ENCODE measurements around the gene OLFML1.
"Not testable (repeated sequence)": the region's sequence is repeated elsewhere in the genome, so short reads cannot be mapped to it uniquely, and the experiment has no call there.

OLFML1 gene

GRCh38 chr11:7513234-7514098 lies 28.2 kb downstream of the OLFML1 start, which contains the start of gene PPFIBP2:
Gene PPFIBP2 (plus strand): TSS chr11:7513999. CDS start chr11:7549476, 35,477 bp downstream.
- DNase-seq, result peak; percentile 73 to 74

GRCh38 chr11:7514099-7514591 lies 28.8 kb downstream of the OLFML1 start:
- no peak for DNase-seq

DNA sequence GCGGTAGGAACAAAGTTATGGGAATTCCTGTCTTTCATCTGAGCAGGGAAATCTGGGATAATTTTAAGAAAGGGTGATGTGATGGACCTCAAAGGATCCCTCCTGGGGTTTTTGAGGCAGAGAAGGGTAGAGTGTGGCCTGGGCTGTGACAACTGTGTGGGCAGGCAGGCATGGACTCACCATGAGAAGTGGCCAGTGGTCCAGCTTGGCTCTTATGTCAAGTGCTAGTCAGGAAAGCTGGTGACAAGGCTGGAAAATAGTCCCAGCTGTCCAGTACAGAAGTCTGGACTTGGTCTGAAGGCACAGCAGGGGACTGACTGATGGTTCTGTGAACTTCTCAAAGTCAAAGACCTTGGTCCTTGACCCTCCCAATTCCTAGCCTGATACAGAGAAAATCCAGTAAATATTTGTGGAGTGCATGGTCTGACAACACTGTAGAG lies 30.2 kb downstream of the OLFML1 start:
- no peak for DNase-seq

DNA sequence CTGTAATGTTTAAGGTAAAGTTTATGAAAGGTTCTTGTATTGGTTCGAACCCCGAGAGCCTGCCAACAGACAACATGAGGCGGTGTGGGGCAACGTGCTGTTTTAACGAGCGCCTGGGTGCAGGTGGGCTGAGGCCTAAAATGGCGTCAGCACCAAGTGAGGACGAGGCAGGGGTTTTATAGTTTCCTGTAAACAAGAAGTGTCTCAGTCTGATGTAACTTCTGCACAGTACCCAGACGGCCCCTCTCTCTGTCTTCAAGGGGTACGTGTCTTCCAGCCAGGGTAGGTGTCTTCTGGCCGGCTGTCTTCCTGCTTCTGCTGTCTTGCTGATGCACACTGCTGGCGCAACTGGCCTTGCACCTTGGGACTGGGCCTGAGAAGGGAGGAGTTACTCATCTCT lies 31.2 kb downstream of the OLFML1 start:
- DNase-seq, result no peak

DNA sequence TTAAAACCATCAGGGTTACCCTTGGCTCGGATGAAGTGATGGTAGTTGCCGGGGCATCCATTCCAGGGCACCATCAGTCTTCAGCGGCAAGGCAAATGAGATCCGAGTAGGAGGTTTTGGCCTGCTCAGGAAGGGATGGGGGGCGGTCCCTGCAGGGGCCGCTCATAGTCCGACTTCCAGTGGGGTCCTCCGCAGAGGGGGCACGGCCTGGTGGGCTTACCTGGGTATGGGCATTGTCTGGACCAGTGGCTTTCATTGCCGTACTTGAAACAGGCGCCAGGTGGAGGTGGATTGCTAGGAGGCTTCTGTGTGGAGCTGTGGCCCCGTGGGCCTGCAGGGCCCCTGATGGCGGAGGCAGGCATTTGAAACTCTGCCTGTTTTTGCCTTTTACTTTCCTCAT lies 32.4 kb downstream of the OLFML1 start:
- DNase-seq, result not testable (repeated sequence)

DNA sequence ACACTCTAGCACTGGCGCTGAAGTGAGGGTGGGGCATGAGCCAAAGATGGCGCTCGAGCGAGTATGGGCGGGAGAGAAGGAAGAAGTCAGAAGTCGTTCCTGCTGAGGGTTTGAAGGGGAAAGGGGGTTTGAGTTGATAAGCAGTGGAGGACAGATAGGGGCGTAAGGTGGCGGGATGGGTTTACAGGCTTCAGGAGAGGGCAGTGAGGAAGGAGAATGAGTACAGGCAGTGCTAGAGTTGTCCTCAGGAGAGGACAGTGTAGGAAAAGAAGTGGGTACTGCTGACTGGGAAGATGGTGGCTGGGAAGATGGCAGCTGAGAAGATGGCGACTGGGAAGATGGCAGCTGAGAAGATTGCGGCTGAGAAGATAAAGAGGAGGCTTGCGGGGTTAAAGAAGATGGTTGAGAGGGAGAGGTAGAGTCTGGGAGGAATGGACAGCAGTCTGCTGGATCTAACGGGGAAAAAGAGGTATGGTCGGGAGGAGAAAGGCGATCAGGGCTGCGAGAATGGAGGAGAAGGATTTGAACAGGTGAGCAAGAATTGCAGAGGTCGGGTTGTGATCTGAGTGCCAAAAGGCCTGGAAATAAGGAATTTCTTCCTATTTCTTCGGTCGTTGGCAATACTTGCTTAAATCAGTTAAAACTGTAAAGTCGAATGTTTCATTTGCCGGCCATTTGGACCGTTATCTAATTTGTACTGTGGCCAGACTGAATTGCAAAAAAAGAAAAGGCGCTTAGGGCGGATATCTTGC lies 33.7 kb downstream of the OLFML1 start:
- DNase-seq, result no peak

DNA sequence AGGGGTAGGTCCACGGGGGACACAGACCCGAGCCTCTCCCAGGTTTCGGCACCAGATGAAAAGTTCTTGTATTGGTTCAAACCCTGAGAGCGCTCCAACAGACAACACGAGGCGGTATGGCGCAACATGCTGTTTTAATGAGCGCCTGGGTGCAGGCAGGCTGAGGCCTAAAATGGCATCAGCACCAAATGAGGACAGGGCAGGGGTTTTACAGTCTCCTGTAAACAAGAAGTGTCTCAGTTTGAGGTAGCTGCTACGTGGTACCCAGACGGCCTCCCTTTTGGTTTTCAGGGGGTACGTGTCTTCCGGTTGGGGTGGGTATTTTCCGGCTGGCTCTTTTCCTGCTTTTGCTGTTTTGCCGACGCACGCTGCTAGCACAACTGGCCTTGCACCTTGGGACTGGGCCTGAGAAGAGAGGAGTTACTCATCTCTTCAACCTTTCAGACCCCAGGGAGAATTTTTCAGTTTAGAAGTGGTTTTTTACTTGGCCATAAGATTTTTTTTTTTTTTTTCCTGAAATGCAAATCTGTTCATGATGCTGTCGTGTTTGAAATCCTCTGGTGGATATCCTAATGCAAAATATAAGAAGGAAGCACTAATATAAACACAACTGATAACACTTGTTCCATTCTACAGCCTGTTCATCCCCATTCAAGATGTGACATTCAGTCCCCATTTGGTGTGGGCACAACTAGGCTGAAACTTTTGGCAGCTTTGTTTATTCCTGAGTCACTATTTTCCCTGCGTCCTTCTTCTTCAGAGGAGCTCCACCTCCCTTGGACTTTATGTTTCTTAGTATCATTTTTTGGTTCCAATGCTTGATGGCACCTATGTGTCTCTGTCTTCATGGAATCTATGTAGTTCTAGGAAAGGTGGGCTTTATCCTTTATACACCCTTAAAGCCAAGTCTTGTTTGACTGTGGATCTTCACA lies 35.0 kb downstream of the OLFML1 start:
- no peak for DNase-seq

GRCh38 chr11:7520981-7521487 lies 35.7 kb downstream of the OLFML1 start:
- DNase-seq, result no peak

DNA sequence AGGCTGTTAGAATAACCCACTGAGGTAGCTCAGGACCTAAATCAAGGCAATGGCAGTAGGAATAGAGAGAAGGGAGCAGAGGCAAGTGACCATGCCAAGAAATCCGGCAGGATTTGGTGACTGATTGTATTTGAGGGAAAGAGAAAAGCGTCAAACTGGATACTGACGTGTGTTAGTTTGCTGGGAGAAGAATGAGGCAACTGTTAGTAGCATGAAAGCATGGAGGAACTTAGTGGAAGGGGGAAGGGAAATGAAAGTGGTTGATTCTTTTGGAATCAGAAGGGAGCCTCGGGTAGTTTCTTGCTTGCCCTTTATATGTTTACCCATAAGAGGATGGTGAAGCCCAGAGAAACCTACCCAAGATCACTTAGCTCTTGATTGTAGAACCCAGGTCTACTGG lies 36.8 kb downstream of the OLFML1 start:
- DNase-seq, result no peak

GRCh38 chr11:7522546-7522945 lies 37.2 kb downstream of the OLFML1 start:
- no peak for DNase-seq

DNA sequence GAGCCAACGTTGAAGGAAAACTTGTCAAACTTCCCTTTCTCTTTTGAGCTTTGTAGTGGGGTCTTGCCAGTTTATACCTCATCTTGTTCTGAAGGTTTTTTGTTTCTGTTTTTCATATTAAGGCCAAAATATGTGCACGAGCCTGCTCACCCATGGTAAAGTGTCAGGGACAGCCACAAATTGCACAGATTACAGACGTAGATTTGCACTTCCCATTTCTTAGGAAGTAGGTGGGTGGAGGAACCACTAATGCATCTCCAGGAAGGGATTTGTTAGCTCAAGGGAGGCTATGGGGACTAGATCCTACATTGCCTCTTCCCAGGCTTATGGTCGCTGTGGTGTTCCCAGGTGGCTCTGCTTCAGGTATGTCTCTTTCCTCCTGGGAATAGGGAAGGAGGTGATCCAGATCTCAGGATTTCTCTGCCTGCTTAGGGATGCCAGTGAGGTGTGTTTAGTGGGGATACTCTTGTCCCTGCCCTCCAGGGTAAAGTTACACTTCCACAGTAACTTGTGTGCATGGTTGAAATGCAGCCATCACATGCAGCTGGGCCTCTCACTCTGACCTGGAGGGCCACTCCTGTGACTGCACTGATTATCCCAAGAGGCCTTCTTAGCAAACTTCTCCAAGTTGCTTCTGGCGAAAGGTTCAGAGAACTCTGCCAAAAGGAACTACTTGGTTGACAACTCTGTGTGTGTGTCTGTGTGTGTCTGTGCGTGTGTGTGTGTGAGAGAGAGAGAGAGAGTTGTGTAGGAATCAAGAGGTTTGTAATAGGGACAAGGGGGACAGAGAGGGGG lies 38.3 kb downstream of the OLFML1 start:
- no peak for DNase-seq

DNA sequence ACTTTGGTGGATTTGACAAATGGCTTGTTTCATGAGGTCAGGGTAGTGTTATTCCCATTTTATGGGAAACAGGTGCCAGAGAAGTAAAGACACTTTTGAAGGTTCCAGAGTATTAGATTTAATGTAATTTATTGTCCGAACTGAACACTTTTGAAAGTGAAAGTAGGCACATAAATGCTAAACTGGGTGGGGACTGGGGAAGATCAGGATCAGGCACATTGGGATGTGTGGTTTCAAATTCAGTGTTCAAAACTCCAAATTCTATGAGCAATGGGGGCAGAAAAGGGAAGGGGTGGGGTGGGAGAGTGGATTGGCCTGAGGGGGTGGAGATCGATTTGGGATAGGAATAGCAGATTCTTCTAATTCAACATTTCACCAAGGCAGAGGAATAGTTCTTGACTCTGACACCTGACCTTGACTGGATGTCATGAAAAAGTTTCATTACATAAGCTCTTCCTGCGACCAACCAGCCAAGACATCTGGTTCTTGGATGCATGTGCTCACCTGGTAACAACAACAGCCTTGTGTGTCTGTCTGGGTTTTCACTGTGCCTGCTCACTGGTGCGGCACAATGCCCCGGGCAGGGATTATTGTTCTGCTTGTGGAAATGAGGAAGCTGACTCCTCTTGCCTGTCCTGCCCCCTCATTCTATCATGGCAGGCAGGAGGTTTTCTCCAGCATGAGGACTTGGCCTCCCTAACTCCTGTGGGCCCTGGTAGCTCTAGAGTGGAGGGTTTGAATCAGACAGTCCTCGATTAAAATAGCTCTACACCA lies 39.3 kb downstream of the OLFML1 start:
- DNase-seq, result no peak

- no peak for DNase-seq
These were observed 40.1 kb downstream of the OLFML1 start for GRCh38 chr11:7525424-7525823.

- no peak for DNase-seq
These were observed 41.7 kb downstream of the OLFML1 start for GRCh38 chr11:7527029-7527428.

- no peak for DNase-seq
These were observed 43.3 kb downstream of the OLFML1 start for GRCh38 chr11:7528514-7529049.

DNA sequence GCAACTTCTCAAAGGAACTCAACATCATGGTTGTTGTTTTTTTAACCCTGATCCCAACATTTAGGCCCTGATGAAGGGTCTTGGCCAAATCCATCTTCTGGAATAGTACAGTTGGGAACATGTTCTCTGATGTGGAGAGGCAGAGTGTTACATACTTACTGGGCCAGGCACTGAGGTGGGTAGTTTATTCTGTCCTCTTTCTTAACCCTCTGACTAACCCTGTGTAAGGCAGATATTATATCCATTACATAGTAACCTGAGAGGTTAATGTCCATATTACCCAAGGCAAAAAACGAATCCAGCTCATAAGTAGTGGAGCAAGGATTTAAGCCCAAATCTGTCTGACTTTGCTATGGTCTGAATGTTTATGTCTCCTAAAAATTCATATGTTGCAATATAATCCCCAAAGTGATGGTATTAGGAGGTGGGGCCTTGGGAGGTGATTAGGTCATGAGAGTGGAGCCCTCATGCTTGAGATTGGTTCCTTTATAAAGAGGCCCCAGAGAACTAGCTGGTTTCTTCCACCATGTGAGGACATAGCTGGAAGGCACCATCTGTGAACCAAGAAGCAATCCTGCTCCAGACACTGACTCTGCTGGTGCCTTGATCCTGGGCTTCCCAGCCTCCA lies 44.8 kb downstream of the OLFML1 start:
- DNase-seq, result no peak

- DNase-seq, result no peak
These were observed 45.7 kb downstream of the OLFML1 start for GRCh38 chr11:7531011-7531410.

DNA sequence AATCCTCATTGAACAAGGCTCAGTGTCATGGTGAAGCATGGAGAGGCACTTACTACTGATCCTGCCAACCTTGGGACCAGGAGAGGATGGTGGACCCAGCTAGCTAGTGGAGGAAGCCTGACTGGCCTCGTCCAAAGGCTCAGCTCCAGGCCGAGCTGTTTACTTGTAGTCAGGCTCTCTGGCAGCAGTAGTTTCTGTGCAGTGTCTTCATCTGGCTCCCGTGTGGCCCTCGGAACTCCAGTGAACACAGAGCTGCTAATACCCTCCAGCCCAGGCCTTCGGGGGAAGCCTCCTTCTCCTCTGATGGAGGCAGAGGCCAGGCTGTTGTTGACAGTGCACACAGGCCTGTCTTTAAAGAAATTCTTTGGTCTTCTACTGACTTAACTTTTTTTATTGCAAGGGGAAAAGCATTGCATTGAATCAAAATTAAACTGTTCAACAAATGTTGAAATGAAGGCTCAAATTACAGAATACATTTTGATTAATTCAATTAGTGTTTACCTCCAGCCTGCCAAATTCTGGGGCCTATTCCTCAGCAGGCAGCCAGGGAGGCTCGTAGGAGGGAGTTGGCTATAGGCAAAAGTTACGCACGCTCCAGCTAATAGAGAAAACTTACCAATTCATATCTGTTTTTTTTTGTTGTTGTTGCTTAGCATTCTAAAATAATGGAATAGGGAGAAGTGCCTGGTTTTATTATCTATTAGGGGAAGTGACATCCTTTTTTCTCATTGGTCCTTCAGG lies 47.3 kb downstream of the OLFML1 start:
- DNase-seq, result no peak

Measured in activated CD4-positive, alpha-beta T cell treated with anti-CD3 and anti-CD28 coated beads, Interleukin-2, amount 50 U/mL, for 4 hours (primary cell).